HG03520 (cell line): Measurements from ENCODE around the gene CCDC197.

ENCODE experiments used
- ATAC-seq: cut with Tn5 transposase; IDR thresholded peaks from one replicate; pipeline ENCODE4 v1.9.1; 2021; ENCODE audit warnings: mild to moderate bottlenecking, moderate library complexity; ENCODE audit not compliant: unreplicated experiment

CCDC197 gene

DNA sequence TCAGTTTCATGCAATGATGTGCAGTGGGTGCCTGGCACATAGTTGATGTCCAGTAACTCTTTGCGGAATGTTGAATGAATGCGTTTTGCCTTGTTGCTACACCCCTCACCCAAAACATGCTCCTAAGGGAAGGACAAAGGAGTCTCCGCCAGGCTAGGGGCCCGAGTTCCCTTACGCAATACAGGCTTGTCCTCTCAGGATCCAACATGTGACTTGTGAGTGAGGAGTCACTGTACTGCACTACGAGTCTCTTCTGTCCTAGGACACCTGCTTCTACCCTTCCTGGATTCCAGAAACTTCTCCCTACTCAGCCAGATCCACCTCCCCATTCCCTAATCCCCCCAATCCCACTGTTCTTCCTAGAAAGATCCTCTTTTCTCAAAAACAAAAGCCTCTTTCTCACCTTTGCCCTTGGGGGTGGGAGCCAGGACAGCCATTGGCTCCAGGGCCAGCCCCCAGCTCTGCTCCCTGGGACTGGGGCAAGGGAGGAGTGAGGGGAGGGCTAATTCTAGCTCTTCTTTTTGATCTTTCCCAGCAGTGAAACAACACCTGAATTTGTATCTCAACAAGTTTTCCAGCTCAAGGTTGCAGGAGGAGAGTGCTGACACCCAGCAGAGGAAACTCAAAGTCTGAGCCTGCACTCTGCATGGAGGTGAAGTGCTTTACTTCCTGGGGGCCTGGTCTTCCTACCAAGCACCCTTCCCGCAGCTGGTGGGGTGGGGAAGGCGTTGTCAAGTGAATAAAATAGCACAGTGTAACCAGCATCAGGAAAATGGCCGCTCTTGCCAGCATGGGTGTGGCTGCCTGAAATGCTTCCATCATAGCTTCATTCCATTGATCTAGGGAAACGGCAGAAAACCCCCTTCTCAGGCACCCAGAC lies 25.7 kb downstream of the CCDC197 start:
- ATAC-seq, result no peak

DNA sequence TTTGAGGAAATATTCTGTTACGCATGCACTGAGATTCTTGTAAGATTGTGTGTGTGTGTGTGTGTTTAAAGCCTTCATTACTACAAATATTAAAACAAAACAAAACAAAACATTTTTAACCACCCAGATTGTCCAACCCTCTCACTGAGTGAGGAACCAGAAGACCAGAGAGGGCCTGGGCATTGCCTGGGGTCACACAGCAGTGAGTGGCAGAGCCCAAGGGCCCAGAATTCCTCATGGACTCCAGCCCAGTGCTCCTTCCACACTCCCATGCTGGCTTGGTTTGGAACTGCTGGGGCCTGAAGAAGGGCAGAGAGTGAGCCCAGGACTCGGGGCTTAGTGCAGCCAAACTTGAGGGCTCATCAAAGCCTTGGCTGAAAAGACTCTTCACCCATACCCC lies 27.4 kb downstream of the CCDC197 start:
- no peak for ATAC-seq

DNA sequence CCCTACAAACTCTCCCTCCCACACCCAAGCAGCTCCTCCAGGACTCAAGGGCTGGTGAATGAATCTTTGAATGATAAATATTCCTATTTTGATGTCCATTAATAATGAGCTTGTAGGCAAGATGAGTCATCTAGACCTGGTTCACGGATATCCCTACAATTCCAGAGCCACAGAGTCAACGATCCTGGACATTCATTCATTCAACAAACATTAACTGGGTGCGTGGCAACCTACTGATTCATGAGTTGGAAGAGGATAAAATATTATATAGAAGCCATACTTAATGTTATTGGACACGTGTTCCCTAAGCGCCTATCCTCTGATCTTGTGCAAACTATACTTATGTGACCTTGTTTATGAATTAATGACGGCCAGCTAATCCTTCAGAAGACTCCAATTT lies 28.6 kb downstream of the CCDC197 start:
- no peak for ATAC-seq

DNA sequence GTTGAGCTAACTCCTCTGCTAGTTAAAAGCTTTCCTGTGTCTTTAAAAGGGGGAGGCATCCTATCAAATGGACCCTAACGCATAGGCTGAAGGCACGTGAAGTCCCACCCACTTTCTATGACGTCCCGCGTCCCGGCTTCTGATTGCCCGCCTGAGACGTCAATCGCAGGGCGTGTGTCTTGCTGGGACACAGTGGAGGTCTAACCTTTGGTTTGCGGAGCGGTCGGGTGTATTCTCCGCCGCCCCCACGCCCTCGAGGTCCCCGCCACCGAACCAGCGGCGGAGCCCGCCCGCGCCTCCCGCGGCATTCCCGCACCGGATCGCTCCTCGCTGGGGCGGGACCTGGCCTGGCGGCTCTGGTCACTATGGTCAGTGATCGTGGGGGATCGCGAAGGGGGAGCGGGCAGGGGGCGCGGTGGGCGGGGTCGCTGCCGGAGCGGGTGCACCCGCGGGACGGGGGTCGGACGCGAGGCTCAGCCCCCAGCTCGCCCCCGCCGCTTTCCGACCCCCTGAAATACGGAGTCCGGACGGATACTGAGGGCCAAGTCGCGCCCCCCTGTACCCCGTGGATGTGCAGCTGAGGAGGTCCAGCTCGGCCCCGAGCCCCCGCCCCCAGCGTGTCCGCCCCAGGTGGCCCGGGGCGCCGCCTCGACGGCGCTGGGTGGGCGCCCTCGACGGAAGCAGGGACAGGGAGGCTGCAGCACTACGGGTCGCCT lies 29.2 kb downstream of the CCDC197 start, which contains the start of gene OTUB2:
Gene OTUB2, plus strand, starts transcription at position 168 of the 716 bp plus-strand sequence. Its CDS starts 198 bp downstream, at position 366.
- ATAC-seq, result peak; percentile 100

DNA sequence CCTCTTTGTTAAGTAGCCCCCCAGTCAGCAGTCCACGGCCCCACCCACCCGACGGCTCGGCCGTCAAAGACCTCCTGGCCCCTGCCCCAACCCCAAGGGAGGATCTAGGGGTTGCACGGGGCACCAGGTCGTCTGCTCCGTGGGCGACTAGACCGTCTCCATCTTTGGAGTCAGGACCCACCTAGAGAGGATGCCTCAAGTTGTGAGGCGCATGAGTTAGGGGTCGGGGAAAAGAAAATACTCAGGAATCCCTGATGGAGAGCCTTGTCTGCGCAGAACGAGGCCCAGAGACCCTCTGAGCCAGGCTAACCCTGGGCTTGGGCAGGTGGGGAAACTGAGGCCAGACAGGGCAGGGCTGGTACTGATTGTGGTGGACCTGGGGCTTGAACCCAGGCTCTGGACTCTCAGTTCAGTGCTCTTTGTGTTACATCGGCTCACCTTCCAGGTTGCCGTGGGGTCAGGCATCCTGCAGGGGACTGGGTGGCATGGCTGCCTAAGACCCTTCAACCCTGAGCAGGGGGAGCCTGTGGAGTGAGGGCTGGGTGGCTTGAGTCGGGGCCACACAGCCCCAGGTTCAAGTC lies 29.9 kb downstream of the CCDC197 start:
- ATAC-seq, result no peak

DNA sequence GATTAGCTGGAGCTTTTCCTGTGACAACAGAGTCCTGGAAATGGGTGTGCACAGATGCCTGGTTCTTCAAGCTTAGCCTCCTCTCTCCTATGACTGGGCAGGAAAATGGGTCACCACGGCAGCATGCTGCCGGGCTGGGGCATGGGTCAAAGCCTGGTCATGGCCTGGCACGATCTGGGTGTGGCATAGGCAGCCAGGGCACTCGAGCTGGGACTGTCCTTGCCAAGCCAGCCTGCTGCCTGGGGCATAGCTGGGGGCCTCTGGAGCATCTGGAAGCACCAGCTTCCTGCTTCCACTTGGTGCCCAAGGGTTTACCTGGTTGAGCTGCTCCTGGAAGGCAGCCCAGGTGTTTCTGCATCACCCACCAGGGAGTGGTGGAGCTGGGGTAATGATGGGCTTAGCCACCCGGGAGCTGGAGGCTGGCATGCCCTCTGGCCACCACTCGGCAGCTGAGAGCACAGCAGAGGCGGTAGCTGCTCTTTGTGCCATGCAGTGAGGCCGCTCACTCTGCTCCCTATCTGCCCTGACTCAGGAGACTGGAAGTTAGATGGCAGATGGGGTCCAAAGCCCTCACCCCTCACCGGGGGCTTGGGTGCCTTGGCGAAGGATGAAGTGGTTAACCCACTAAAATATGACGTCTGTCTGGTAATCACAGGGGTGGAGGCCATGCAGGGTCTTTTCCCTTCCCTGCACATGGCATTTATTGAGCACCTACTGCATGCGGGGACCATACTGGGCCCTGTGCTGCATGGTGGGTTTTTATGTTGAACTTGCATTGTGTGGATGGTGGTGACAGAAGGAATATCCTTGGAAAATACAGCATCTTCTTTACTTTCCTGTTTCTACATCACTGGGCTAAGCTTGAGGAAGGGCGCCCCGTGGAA lies 30.7 kb downstream of the CCDC197 start:
- ATAC-seq, result no peak

DNA sequence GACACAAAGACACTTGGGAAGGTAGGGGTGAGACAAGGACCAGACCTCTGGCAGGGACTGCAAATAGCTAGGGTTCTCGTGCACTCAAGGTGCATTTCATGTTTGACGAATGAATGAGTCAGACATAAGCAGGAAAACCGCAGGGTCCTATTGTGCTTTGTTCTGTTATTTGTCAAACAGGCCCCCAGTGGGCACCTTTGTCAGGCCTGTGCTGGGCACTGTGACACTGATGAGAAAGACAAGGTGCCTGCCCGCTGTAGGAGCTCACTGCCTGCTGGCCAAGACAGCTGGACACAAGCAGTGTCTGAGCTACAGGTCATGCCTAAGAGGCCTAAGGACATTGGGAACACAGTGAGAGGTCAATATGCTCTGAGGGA lies 31.3 kb downstream of the CCDC197 start:
- ATAC-seq, result no peak

DNA sequence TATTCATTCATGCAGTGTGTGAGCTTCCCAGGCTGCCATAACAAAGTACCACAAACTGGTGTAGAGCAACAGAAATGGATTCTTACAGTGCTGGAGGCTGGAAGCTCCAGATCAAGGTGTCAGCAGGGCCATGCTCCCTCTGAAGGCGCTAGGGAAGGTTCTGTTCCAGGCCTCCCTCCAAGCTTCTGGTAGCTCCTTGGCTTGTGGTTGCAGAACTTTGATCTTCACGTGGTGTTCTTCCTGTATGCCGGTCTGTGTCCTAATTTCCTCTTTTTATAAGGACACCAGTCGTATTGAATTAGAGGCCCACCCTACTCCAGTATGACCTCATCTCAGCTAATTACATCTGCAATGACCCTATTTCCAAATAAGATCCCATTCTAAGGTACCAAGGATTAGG lies 32.2 kb downstream of the CCDC197 start:
- no peak for ATAC-seq

DNA sequence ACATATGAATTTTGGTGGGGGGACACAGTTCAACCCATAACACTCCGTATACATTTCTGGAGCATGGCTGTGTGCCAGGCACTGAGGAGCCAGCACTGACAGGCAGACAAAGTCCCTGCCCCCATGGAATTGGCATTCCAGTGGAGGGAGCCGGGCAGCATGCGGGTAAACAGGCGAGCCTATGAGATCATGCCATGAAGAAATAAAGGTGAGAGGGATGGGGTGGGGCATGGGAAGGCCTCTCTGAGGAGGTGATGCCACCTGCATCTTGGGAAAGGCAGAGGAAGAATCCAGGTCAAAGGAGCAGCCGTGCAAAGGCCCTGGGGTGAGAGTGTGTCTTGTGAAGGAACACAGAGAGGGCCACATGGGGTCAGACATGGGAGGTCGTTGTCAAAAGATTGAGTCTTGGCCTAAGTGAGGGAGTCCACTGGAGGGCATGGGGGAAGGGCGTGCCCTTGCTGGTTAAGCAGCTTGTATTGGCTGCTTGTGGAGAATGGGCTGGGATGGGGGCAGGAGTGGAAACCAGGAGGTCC lies 32.6 kb downstream of the CCDC197 start:
- ATAC-seq, result no peak

DNA sequence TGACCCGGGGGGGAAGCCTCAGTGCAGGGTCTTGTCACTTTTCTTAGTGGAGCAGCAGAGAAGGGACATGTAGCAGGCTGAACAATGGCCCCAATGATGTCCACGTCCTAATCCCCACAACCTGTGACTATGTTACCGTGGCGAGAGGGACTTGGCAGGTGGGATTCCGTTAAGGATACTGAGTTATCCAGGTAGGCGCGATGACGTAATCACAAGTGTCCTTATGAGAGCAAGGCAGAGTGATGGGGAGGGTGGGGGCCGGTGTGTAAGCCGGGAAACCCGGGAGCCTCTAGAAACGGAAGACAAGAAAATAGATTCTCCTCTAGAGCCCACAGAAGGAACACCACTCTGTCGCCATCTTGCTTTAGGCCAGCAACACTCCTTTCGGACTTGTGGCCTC lies 33.5 kb downstream of the CCDC197 start:
- ATAC-seq, result no peak

DNA sequence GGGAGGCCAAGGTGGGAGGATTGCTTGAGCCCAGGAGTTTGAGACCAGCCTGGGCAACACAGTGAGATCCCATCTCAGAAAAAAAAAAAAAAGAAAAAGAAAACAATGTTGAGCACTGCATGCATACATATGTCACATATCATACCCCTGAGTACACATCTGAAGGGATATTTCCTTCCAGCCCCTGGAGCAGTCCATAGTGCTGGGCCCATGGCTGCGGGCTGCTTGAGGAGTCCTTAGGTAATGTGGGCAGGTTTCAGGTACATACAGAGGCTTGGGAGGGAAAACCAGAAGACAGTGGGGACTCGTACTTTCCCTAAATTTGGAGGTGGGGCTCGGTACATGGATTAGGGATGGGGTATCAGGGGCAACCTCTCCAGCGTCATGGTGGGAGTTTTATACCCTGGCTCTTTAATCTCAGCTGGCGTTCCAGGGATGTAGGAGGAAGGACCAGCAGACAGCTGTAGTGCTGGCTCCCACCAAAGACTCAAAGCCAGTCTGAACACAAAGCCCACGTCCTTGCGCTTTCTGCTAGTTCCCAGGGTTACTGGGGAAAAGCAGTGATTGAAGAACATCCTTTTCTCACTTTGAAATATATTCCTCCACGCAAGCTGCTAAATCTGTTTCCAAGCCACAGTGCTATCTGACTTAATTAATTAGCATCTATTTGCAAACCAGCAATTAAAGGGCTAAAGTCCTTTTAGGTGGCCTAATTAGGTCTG lies 34.2 kb downstream of the CCDC197 start:
- no peak for ATAC-seq

DNA sequence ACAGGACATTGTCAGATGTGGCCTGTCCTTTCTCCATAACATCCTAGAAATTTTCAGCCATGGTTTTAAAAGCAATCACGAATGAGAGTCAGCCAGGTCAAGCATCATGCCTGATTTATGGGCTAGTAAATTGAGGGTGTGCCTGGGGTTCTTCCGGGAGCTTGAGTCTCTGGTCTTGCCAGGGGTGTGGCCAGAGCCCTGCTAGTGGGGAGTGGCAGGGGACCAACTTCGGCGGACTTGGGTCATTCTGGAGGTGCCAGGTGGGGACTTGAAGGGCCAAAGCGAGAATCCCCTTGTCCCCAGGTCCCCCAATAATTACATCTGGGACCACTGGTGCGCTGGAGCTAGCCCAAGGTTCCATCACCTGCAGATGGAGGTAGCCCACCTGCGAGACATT lies 34.8 kb downstream of the CCDC197 start:
- ATAC-seq, result no peak

DNA sequence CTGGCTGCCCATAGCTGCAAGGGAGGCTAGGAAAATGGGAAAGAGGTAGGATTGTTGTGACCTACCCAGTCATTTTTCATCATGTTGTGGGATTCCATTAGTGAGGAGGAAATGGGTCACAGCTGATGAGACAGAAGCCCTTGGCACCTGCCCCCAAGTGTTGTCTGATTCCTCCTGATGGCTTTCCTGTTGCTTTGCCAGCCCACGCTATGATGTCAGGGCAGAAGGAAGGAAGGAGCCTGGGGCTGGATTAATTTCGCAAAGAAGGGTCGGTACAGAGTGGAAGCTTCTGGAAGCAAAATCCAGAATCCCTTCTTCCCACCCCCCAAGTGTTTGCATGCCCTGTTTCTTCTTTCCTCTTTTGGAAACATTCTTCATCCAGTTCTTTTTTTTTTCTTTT lies 37.8 kb downstream of the CCDC197 start:
- no peak for ATAC-seq

DNA sequence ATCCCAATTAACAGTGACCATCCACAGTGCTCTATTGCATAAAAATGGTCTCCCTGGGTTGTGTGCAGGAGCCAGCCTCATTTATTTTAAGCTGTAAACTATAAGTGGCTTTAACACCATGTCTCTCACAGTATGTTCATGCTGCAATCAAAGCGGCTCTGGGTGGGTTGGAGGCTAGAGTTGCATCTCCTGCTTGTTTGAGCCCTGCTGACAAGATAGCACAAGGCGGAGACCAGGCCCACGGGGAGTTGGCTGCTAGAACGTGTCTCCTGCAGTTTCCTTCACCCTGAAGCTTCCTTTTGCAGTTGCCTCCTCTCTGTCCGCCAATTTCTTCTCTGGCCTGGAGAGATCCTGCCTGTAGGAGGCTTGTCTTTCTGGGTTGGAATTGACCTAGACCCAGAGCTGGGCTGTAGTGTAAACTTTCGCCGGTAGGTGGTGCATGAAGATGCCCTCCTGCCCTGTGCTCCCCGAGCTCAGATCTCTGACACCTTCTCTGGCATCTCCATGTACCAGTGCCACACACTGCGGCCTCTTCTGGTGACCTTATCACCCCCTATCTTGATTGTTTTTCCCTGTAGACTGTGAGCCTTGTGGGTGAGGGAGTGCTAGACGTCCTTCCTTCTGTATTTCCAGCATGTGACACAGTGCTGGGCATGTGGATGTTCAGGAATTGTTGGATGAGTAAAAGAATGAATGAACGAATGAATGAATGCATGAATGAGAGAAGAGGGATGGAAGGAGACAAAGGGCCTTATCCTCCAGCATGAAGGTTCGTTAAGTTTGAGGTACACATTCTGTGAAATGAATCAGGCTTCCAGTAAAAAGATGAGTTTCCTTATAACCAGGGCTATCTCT lies 39.4 kb downstream of the CCDC197 start:
- peak; percentile 84 for ATAC-seq

DNA sequence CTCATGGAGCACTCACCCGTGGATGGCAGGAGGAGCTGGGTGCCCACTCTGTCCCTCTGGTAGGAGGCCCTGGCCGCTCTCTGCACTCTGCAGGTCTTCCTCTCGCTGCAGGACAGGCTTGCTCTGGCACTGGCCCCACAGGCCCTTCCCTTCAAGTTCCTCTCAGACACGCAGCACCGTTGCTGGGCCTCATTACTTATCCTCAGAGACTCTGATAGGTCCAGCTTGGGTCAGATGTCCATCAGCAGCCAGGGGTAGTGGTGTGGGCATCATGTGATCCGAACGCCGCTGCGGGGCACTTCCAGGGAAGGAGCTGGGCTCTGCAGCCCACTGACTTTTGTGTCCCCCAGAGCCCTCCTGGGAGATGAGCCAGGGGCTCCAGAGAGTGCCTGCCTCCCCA lies 40.9 kb downstream of the CCDC197 start:
- no peak for ATAC-seq

DNA sequence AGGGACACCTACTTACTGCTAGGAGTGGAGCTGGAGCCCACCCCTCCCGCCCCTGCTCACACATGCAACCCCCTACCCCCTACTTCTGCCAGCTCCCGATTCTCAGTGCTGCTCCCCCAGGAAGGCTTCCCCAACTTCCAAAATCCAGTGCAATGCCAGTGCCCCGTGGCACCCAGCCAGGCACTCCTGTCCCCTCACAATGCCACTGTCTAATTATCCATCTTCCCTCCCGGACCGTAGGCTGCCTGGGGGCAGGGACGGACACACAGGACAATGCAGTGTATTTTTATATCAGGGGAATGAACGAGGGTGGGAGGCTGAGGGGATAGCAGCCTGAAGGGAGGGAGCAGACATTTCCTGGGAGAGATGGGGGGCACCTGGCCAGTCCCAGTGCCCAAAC lies 41.4 kb downstream of the CCDC197 start:
- no peak for ATAC-seq

DNA sequence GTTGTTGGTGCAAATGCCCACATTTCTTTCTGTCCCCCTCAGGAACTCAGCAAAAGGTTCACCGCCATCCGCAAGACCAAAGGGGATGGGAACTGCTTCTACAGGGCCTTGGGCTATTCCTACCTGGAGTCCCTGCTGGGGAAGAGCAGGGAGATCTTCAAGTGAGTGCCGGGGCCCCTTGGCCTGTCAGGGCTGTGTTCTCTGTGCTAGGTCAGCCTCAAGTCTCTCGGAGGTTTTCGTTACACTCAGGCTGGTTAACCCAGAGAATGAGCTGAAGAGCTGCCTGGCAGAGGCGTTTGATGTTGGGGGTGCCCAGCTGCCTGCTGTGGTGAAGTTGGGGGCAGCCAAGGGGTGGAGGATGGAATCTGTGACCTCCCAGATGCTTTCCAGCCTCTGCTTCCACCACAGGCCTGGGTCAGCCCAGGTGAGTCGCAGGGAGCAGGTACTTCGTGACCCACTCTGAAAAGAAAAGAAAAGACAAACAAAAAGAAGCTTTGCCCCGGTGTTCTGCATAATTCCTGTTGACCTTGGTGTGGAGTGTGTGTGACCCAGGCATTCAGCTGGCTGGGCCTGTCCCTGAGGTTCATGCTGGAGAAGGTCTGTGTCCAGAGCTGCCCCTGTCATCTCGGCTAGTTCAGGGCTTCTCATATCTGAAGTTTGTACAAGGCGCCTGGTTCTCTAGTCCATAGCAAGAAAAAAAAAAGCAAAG lies 42.0 kb downstream of the CCDC197 start:
- ATAC-seq, result no peak

DNA sequence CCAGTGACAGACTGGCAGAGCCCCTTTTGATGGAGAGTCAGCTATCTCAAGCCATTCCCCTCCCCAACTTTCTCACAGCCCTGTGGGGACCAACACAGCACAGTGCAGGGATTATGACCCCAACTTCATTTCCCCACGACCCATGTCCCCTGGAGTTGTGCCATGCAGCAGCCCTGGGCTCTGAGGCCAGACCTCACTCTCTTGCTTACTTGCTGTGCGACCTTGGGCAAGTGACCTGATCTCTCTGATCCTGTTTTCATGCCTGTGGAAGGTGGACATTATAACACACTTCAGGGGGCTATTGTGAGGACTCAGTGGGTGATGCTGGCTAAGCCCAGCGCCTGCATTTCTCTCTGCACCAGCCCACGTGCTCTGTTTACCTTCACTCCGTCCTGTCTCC lies 43.1 kb downstream of the CCDC197 start:
- no peak for ATAC-seq
